ENCODE data around the gene HNRNPAB.
A peak's percentile ranks its signal among the peaks of the same experiment; 100 is the strongest.

The HNRNPAB gene

DNA sequence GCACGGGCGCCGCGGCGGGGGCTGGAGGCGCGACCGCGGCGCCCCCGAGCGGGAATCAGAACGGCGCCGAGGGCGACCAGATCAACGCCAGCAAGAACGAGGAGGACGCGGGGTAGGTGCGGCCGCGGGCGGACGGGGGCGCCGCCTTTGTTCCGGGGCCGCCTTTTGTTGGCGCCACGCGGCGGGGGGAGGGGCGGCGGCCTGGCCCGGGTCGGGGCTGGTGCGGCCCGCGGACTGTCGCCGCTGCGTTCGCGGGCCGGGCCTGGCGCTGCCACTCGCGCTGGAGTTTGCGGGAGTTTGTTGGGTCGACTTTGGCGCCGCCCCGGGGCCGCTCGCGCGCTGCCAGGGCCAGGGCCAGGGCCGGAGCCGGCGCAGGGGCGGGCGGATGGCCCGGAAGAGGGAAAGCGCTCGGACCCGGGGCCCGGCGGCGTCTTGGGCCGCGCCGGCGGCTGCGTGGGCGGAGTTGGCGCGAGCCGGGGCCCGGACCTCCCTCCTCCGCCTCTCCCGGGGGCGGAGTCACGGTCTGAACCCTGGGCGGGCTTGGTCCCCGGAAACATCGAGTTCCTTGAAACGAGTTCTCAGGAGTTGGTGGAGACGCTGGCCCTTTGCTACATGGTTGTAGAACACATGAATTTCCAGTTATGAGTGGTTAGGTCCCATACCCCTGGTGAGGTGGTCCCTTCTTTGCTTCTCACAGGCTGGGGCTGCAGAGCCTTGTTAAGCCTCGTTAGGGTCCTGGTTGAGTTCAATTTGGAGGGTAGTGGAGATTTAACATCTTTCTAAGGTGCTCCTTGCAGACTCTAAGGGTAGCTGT, 809 bp downstream of the HNRNPAB start:
- peak overlapping the region; percentile 68 for H3K4me3 ChIP-seq (ENCODE audit: low read depth, low read length)
- H3K9me3 ChIP-seq (ENCODE audit: control insufficient read depth, insufficient read depth, low read depth, low read length), result no peaks in the 10 kb centered on the region
- TF ChIP-seq ZBTB26 (tag by site-specific recombination; optimal IDR thresholded peaks at IDR 0.05) (peak; percentile 35), SP2 (tag by site-specific recombination; IDR thresholded peaks at IDR 0.05) (peak; percentile 80), GLIS1 (tag by site-specific recombination; IDR thresholded peaks at IDR 0.05) (peak; percentile 13; the same call in 1 of the 2 replicates), ZNF571 (tag by site-specific recombination; IDR thresholded peaks at IDR 0.05) (no peak), ZFHX2 (tag by site-specific recombination; conservative IDR thresholded peaks at IDR 0.05) (peak; percentile 80), ZBTB48 (tag by site-specific recombination; IDR thresholded peaks at IDR 0.05) (peak; percentile 47; the same call in 1 of the 2 replicates), PRDM10 (tag by site-specific recombination; IDR thresholded peaks at IDR 0.05) (0 out of 2 replicates have a peak, but pooled peaks have one; percentile 11), ZNF394 (tag by site-specific recombination; IDR thresholded peaks at IDR 0.05; ENCODE audit: borderline replicate concordance) (peak; percentile 48; the same call in 1 of the 2 replicates), BCL11A (tag by site-specific recombination; IDR thresholded peaks at IDR 0.05; ENCODE audit: low read depth) (no peak), ZNF48 (tag by site-specific recombination; IDR thresholded peaks at IDR 0.05) (no peak), ZFP37 (tag by site-specific recombination; IDR thresholded peaks at IDR 0.05) (0 out of 2 replicates have a peak, but pooled peaks have one; percentile 39), ZNF555 (tag by site-specific recombination; conservative IDR thresholded peaks at IDR 0.05) (no peak), ZNF529 (tag by site-specific recombination; IDR thresholded peaks at IDR 0.05; ENCODE audit: insufficient replicate concordance) (no peak), KLF8 (tag by site-specific recombination; IDR thresholded peaks at IDR 0.05) (0 out of 2 replicates have a peak, but pooled peaks have one; percentile 13), ZBTB20 (tag by site-specific recombination; IDR thresholded peaks at IDR 0.05) (peak; percentile 68), ZNF677 (tag by site-specific recombination; IDR thresholded peaks at IDR 0.05) (0 out of 2 replicates have a peak, but pooled peaks have one; percentile 28), GLIS2 (tag by site-specific recombination; IDR thresholded peaks at IDR 0.05) (0 out of 2 replicates have a peak, but pooled peaks have one; percentile 18), OVOL3 (tag by site-specific recombination; IDR thresholded peaks at IDR 0.05) (no peak), ZNF664 (tag by site-specific recombination; IDR thresholded peaks at IDR 0.05) (no peak), ZBTB21 (tag by site-specific recombination; IDR thresholded peaks at IDR 0.05) (no peak), PATZ1 (tag by site-specific recombination; IDR thresholded peaks at IDR 0.05) (0 out of 2 replicates have a peak, but pooled peaks have one; percentile 37), SP7 (tag by site-specific recombination; IDR thresholded peaks at IDR 0.05) (0 out of 2 replicates have a peak, but pooled peaks have one; percentile 17), EGR2 (tag by site-specific recombination; IDR thresholded peaks at IDR 0.05; ENCODE audit: low read depth) (0 out of 2 replicates have a peak, but pooled peaks have one; percentile 44), SP3 (tag by site-specific recombination; IDR thresholded peaks at IDR 0.05) (peak; percentile 74)
- TF ChIP-seq, protein P1, sequence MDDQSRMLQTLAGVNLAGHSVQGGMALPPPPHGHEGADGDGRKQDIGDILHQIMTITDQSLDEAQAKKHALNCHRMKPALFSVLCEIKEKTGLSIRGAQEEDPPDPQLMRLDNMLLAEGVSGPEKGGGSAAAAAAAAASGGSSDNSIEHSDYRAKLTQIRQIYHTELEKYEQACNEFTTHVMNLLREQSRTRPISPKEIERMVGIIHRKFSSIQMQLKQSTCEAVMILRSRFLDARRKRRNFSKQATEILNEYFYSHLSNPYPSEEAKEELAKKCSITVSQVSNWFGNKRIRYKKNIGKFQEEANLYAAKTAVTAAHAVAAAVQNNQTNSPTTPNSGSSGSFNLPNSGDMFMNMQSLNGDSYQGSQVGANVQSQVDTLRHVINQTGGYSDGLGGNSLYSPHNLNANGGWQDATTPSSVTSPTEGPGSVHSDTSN (CRISPR knock-in tag; IDR thresholded peaks at IDR 0.05), result peak; percentile 22; the same call in 1 of the 2 replicates
- TF ChIP-seq, protein P2, sequence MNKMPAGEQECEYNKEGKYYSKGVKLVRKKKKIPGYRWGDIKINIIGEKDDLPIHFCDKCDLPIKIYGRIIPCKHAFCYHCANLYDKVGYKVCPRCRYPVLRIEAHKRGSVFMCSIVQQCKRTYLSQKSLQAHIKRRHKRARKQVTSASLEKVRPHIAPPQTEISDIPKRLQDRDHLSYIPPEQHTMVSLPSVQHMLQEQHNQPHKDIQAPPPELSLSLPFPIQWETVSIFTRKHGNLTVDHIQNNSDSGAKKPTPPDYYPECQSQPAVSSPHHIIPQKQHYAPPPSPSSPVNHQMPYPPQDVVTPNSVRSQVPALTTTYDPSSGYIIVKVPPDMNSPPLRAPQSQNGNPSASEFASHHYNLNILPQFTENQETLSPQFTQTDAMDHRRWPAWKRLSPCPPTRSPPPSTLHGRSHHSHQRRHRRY (tag by site-specific recombination; IDR thresholded peaks at IDR 0.05), result no peak
- peaks cover 6% of the 10 kb centered on the region; the same call in 1 of the 2 replicates for H3K4me1 ChIP-seq (ENCODE audit: control insufficient read depth, insufficient read depth, low read length)
- H3K27ac ChIP-seq (ENCODE audit: extremely low read depth, low read depth, low read length), result peak overlapping the region; percentile 98
- ChIA-PET CTCF (interaction anchor here (0.6 to 1.2 kb wide), 4 partner anchors 30 to 383 kb away, joined by 3 to 6 read pairs (median 3); no protein-coding TSS in a partner anchor), POLR2A (interaction anchor here (0.6 to 1.5 kb wide), 32 partner anchors 9 to 1346 kb away, joined by 3 to 45 read pairs (median 5); partner anchors contain the start of genes B4GALT7, NHP2, PHYKPL and RMND5B)
- peaks cover 17 to 49% of the 10 kb centered on the region in 2 experiments for H3K36me3 ChIP-seq (ENCODE audit: control insufficient read depth in 2 of 2, insufficient read depth in 1 of 2, low read length in 2 of 2)

Measured in HEK293 (cell line).